Hematopoietic multipotent progenitor cell treated with erythropoietin and hydrocortisone succinate and interleukin-3 and kit ligand, for 4 days (in vitro differentiated cells): ENCODE measurements around the gene AMER2.

Source experiments
- DNase-seq: peaks from one replicate; pipeline ENCODE4 v3.0.0-alpha.2; 2015

Gene AMER2

DNA sequence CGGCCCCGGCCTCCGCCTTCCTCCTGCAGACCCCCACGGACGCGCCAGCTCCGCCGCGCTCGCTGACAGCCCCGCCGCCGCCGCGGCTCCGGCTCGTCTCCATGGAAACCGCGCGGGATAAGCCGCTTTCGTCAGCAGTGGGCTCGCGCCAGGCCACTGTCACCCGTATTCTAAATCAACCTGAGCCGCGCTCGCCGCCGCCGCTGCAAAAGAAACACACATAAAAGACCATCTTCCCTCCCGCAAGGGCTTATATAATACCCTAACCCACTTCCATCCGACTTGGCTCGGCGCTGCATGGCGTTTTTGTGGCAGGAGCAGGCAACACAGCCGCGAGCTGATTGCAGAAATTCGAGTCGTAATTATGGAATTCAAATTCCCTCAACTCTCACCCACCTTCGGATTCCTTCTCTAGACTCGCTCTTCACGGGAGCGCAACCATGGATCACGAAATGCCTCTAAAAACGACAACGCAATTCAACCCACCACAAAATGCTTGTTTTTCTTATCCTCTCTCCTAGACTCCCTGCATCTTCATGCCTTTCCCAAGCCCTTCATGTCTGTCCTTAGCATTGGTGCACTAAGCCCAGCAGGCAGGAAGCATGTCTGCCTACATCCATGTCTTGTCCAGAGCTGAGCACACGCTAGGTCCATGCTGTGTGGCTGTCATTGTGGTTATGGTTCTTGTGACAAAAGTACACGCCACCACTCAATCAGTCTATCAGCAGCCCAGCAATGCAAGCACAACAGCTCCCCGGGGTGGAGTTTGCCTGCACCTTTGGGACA is at the start of gene AMER2:
Gene AMER2 (minus strand): TSS at position 772 of the 786 bp plus-strand sequence. CDS start 669 bp downstream, at position 103.
- DNase-seq = peak; percentile 40

DNA sequence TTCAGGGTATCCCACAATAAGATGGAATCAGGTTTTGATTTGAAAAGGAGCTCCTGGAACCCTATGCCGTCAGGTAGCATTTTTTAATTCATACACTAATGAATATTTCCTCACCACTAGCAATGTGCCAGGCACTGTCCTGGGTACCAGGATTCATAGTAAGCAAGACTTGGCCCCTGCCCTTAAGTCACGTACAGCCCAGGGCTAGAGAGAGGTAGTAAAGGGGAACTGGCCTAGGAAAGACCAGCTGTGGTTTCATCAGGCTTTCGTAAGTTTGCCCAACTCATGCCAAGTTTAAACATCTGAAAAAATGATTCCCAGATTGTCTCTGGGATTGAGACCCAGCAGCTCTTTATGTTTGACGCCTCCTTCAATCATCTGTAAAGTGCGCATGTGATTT is 45.9 kb upstream of the AMER2 start:
- DNase-seq = peak; percentile 30

GRCh38 chr13:25217023-25217885 is 45.2 kb upstream of the AMER2 start:
- DNase-seq = no peak

DNA sequence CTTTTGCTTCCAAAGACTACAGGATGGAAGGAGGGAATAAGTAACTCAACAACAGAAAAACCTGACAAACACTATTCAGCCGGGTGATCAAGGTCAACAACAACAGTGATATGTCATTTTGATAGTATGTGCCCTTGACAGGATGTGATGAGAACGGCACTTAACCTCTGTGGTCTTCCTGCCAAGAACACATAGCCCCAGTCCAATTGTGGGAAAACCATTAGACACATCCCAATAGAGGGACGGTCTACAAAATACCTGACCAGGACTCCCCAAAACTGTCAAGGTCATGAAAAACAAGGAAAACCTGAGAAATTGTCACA is 43.1 kb upstream of the AMER2 start:
- no peak for DNase-seq

GRCh38 chr13:25214491-25215252 is 42.6 kb upstream of the AMER2 start:
- no peak for DNase-seq

DNA sequence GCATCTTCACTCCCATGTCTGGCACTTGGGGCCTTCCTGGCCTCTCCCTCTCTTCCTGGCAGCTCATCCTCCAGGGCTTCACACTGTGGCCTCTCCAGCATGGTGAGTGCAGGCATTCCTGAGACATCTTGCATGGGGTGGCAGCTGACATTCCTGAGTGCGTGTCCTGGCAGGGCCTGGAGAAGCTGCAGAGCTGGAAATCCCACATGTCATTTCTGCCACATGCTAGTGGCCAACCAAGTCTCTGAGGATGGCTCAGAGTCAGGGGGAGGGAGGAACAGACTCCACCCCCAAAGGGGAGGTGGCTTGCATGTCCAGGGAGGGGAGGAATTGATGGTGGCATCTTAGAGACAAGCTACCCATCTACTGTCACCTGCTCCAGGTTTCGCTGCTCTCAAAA is 41.6 kb upstream of the AMER2 start:
- DNase-seq = no peak

- DNase-seq = no peak
Measured at GRCh38 chr13:25210842-25211569, 38.9 kb upstream of the AMER2 start.

- no peak for DNase-seq
Measured at GRCh38 chr13:25207291-25207810, 35.3 kb upstream of the AMER2 start.

GRCh38 chr13:25204863-25205262 is 32.8 kb upstream of the AMER2 start:
- no peak for DNase-seq

- no peak for DNase-seq
Measured at GRCh38 chr13:25203127-25203740, 31.1 kb upstream of the AMER2 start.

GRCh38 chr13:25200783-25201182 is 28.7 kb upstream of the AMER2 start:
- DNase-seq = peak; percentile 10

GRCh38 chr13:25198647-25199046 is 26.6 kb upstream of the AMER2 start:
- no peak for DNase-seq

DNA sequence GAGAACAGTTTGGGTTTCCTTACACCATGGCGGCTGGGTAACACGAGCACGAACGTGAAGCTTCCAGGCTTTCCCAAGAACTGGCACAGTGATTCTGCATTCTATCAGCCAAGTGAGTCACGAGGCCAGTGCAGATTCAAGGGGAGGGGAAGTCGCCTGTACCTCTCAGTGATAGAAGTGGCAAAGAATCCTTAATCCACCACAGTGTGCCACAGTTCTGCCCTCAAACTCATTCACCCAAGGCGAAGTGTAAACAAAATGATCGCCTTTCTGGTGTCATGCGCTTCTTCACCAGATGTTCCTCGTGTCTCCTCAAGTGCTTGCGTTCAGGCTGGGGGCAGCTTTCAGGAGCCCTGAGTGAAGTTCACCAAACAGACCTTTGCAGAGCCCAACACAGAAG is 24.9 kb upstream of the AMER2 start:
- DNase-seq = no peak

- no peak for DNase-seq
Measured at GRCh38 chr13:25192936-25193335, 20.8 kb upstream of the AMER2 start.

DNA sequence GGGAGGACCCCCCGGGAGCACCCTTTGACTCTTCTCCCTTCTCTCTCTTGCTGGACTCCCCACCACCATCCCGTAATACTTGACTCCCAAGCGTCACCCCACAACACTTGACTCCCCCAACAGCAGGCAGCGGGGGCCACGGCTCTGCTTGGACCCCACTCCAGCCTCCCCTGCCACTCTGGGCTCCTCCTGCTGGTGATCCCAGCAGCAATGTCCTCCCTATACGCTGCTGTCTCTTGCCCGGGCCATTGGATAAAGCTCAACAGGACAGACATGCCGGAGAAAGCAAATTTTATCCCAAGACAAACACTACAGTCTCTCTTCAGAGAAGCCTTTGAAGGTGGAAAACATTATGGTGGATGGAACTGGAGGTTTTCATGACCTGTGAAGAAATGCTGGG is 20.4 kb upstream of the AMER2 start:
- DNase-seq = no peak

DNA sequence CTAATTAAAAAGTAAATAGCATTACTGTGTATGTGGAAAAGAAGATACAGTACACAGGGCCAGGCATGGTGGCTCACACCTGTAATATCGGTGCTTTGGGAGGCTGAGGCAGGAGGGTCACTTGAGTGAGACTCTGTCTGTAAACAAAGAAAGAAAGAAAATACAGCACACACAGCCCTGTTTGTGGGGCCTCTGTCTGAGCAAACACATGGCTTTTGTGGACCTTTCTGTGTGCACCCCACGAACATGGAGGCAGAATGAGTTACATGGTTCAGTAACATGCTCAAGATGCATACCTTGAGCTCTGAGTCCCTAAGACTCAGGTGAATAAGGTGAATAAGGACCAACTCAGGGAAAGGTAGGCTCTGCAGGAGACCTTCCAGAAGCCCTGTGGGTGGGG is 20.0 kb upstream of the AMER2 start:
- no peak for DNase-seq

- DNase-seq = no peak
Measured at GRCh38 chr13:25190771-25191170, 18.7 kb upstream of the AMER2 start.

- DNase-seq = no peak
Measured at GRCh38 chr13:25190256-25190655, 18.2 kb upstream of the AMER2 start.

- no peak for DNase-seq
Measured at GRCh38 chr13:25187596-25187995, 15.5 kb upstream of the AMER2 start.

- no peak for DNase-seq
Measured at GRCh38 chr13:25186187-25186586, 14.1 kb upstream of the AMER2 start.

DNA sequence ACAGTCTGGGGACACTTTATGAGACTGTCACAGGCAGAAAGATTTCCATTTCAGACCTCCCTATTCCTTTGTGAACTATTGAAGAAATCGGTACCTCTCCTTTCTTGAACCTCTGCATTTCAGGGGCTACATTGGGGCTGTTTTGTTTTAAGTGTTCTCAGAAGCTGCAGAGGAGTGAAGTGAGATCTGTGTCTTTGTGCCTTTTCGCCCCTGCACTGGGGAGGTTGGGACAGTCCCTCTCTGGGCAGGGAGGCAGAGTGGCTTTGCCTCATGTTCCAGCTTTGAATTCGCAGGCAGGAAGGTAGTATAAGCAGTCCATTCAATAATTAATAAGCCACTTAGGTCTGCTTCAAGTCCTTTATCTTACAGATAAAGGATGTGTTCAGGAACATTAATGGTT is 9.5 kb upstream of the AMER2 start:
- no peak for DNase-seq
